GM23248 (cell line): ENCODE measurements around the gene ANGEL1.

ENCODE experiments used
- EZH2 ChIP-seq: fragments of 200-600 bp; sonication (generic); IDR thresholded peaks from 2 replicates; pipeline ENCODE4 v1.6.1; 2018; ENCODE audit warnings: antibody characterized with exemption, mild to moderate bottlenecking; ENCODE audit not compliant: insufficient read depth, poor library complexity, severe bottlenecking
- EZH2phosphoT487 ChIP-seq: fragments of 200-600 bp; sonication (generic); IDR thresholded peaks from 2 replicates; pipeline ENCODE4 v1.6.1; 2018; ENCODE audit warnings: antibody characterized with exemption, moderate library complexity, mild to moderate bottlenecking, low read depth; ENCODE audit not compliant: insufficient read depth

DNA sequence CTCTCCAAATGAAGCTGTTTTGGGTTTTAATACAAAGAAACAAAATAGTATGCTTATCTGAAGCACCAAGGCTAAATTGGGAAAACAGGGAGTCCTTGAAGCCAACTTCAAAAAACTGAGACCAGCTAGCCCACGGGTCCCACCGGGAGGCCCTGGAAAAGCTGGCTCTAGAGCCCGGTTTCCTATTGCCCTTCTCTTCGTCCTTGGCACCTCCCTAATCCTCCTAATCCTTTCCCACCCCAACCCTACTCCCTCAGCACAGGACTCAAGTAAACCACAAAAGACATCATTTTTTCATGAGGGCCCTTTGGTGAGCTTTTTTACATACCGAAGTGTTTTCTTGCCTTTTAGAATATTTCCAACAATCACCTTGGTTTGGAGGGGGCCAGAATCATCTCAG lies 24.8 kb upstream of the ANGEL1 start:
- no peak for TF ChIP-seq EZH2phosphoT487
- no peak for TF ChIP-seq EZH2
